Measurements from ENCODE around the gene PRIMA1.

DNA sequence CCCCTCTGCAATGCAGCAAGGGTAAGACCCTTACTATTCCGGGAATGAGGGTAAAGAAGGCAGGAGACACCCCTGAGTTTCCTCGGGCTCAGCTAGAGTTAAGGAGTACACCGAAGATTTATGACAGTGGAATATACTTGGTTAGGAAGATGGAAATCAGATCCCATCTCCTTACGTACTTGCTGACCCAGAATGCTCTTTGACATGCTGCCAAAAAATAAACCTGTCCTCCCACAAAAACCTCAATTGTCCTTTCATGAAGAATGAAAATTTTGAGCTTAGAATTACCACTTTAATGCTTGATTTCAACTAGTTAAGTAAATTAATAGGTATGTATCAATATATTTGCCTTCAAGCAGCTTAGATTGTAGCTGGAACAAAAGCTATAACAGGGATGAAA lies 99.5 kb downstream of the PRIMA1 start:
- TF ChIP-seq CTCF (IDR thresholded peaks at IDR 0.05; ENCODE audit: low read depth, low read length, poor library complexity, severe bottlenecking) (no peak), EZH2phosphoT487 (IDR thresholded peaks at IDR 0.05; ENCODE audit: borderline replicate concordance, low read length) (no peak)
